Gastroesophageal sphincter (tissue), 4 donors: Measurements from ENCODE around the gene NPIPB4. TPM values are rescaled to one million over a fixed set of nuclear protein-coding genes. Genes with fewer than 3 reads are reported as not detected.
"Not testable (repeated sequence)": the region's sequence is repeated elsewhere in the genome, so short reads cannot be mapped to it uniquely, and the experiment has no call there.

Experiments
- ATAC-seq: fragments of 150-250 bp; one replicate; pipeline ENCODE4 v1.9.1; 2016; ENCODE audit warnings: mild to moderate bottlenecking, moderate library complexity
- H3K27ac ChIP-seq, 4 donors: fragments of 200-600 bp; sonication (generic) in 3 of 4; 1 replicate in 3 of 4; 2 replicates in 1 of 4; pipeline ENCODE4 v1.5.1; 2016 to 2019
- H3K27me3 ChIP-seq: fragments of 200-600 bp; sonication (generic); one replicate; pipeline ENCODE4 v1.5.1; 2019
- H3K36me3 ChIP-seq, 2 donors: fragments of 200-600 bp; sonication (generic); one replicate each; pipeline ENCODE4 v1.5.1; 2019; ENCODE audit warnings: control low read depth in 1 of 2
- H3K4me1 ChIP-seq, 3 donors: fragments of 200-600 bp; sonication (generic); 1 replicate in 2 of 3; 2 replicates in 1 of 3; pipeline ENCODE4 v1.5.1; 2016 to 2019; ENCODE audit warnings: control low read depth in 2 of 3
- H3K4me3 ChIP-seq, 2 donors: fragments of 200-600 bp; sonication (generic); one replicate each; pipeline ENCODE4 v1.5.1; 2019; ENCODE audit warnings: mild to moderate bottlenecking in 1 of 2, moderate library complexity in 1 of 2
- H3K9me3 ChIP-seq, 3 donors: fragments of 200-600 bp; sonication (generic); one replicate each; pipeline ENCODE4 v1.5.1; 2017 to 2019; ENCODE audit warnings: control low read depth in 2 of 3
- POLR2A ChIP-seq, 2 donors: fragments of 450-650 bp; IDR thresholded peaks; one replicate each; pipeline ENCODE4 v1.6.1; 2017; ENCODE audit warnings: antibody characterized with exemption in 2 of 2, mild to moderate bottlenecking in 2 of 2, moderate library complexity in 1 of 2
- POLR2AphosphoS5 ChIP-seq: sonication (generic); formaldehyde crosslinking; IDR thresholded peaks from one replicate; pipeline ENCODE4 v1.6.1; 2017; ENCODE audit warnings: antibody characterized with exemption
- WGBS, 2 donors: methylation state at CpG; one replicate each; pipeline ENCODE4 v1.1.5; 2018; ENCODE audit warnings: low coverage in 1 of 2; 5-methylcytosine and 5-hydroxymethylcytosine counted together
- total RNA-seq, 4 donors: library from RNA; depleted of rRNA; stranded (reverse); fragments of >200 nt; gene quantifications; one replicate each; pipeline ENCODE4 v1.1.0, GENCODE V29; 2016
- TF ChIP-seq, protein P1 (sequence below), 4 experiments: fragments of 200-600 bp in 2 of 4; fragments of 450-650 bp in 2 of 4; sonication (generic) in 1 of 4; IDR thresholded peaks; one replicate each; pipeline ENCODE4 v1.5.1; 2017 to 2019; ENCODE audit warnings: antibody characterized with exemption in 4 of 4, mild to moderate bottlenecking in 2 of 4, moderate library complexity in 2 of 4

NPIPB4 gene
- total RNA-seq, 4 donors from 2014 or later: 2.6 to 98.7 (median 49.4) TPM

DNA sequence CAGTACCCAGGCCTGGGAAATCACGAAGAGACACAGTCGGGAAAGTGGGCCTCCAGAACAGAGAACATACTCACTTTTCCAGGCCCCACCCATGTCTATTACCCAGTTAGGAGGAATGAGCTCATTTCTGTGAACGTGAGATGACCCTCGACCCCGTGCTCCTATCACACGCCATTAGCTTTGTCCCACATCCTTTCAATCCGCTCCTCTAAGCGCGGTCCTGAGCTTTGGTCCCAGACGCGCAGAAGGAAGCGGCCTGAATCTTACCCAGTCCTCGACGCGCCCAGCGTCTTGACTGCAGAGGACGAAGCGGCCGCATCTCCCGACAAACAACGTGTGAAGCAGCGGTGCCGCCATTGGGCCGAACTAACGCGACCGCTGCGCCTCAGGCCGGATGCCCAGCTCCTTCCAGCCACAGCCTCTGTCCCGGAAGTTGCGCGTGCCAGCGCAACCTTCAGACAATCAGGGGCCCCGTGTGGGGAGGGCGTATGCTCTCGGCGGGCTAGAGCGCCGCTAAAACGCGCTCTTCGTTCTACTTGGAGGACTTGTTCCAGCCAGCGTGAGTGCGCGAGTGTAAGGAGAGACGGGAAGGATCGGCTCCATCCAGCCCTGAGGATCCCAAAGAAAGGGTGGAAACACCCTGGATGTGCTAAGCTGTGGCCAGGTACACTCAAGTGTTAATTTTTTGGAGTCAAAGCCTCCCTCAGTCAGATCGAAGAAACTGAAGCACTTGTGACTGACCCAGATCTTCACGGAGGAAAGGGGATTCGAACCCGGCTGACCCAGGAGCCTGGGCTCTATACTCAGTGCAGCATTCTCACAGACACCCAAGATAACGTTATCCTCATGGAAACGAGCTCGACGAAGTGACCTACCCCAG lies 37.3 kb downstream of the NPIPB4 start:
- Histone ChIP-seq H3K4me1 (peaks cover 0 to 14% (median 3%) of the 10 kb centered on the region in 3 donors), H3K4me3 (peak overlapping the region; percentile 55 to 61), H3K27ac (peak overlapping the region; percentile 34 to 79 (median 78)), H3K36me3 (peaks cover 0 to 17% of the 10 kb centered on the region in 2 donors)
- H3K27me3 ChIP-seq, H3K9me3 ChIP-seq: not testable (repeated sequence)
- peak; percentile 99 for ATAC-seq
- WGBS, 2 donors: 13 to 14% methylated on average over 3 to 9 of the region's 55 CpGs
- peak in 1 of 2 donors; percentile 18 for TF ChIP-seq POLR2A (IDR thresholded peaks at IDR 0.05)
- TF ChIP-seq POLR2AphosphoS5: peak; percentile 74

DNA sequence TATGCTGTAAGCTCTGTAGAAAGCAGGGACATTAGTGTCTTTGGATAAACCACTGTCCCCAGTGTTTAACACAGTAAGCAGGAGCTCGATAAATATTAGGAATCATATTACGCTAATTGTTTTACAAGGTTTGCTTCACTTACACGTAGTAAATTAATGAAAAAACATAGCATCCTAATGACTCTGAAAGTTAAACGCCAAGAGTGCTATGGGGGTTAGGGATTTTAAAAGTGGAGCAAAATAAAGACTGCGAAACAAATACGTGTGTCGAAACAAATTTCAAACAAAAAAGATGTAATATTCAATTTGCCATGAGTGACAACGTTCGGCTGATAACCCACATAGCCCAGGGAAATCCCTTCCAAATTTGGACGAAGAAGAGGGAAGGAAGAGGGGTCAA lies 37.9 kb downstream of the NPIPB4 start:
- 29 to 71% methylated on average over 5 to 10 of the region's 10 CpGs for WGBS, 2 donors
- Histone ChIP-seq H3K27ac (peak overlapping the region in 3 of 4 donors; percentile 76 to 79 (median 79)), H3K4me3 (peak overlapping the region; percentile 55 to 61), H3K36me3 (peaks cover 0 to 21% of the 10 kb centered on the region in 2 donors), H3K4me1 (peaks cover 0 to 14% (median 3%) of the 10 kb centered on the region in 3 donors)
- ATAC-seq, H3K9me3 ChIP-seq, H3K27me3 ChIP-seq: not testable (repeated sequence)

DNA sequence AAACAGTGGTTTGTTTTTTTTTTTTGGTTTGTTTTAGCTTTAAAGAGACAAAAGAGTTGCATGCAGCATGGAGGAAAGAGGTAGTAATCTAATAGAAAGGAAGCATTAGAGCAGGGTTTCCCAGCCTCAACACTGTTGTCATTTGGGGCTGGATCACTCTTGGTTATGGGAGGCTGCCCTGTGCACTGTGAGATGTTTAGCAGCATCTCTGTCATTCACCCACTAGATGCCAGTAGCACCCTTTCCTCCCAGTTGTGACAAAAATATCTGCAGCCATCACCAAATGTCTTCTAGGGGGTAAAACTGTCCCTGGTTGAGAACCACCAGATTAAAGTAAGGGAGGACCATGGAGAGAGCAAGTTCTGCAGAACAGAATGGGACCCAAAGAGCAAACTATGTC lies 40.5 kb downstream of the NPIPB4 start:
- Histone ChIP-seq H3K36me3 (peaks cover 0 to 44% of the 10 kb centered on the region in 2 donors), H3K4me1 (peaks cover 0 to 14% (median 3%) of the 10 kb centered on the region in 3 donors)
- not testable (repeated sequence) for H3K27ac ChIP-seq, H3K4me3 ChIP-seq, H3K9me3 ChIP-seq, ATAC-seq, H3K27me3 ChIP-seq

DNA sequence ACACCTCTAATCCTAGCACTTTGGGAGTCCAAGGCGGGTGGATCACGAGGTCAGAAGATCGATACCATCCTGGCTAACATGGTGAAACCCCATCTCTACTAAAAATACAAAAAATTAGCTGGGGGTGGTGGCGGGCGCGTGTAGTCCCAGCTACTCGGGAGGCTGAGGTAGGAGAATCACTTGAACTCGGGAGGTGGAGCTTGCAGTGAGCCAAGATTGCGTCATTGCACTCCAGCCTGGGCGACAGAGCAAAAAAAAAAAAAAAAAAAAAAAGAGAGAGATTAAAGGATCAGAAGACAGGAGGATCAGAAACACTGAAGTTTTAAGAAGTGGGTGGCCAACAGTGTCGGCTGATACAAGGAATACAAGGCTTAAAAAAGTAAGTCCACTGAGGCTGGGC lies 41.9 kb downstream of the NPIPB4 start:
- ATAC-seq: not testable (repeated sequence)
- peaks cover 0 to 56% of the 10 kb centered on the region in 2 donors for H3K36me3 ChIP-seq

DNA sequence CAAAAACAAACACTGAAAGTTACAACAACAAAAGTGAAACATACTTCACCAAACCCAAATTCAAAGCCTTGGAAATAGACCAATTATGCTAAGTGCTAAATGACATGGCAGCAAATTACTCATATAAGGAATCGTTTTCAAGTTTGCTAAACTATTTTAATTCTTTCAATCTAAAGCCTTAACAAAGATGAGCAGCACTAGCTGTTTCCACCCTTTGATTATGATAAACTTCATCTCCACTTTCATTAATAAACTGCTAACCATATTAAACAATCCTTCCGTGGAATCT lies 55.2 kb downstream of the NPIPB4 start:
- not testable (repeated sequence) for H3K27ac ChIP-seq, ATAC-seq, H3K9me3 ChIP-seq, H3K4me3 ChIP-seq, H3K4me1 ChIP-seq, H3K27me3 ChIP-seq
- WGBS, 2 donors: 40 to 50% methylated on average over 2 of the region's 2 CpGs
- peaks cover 0 to 16% of the 10 kb centered on the region in 2 donors for H3K36me3 ChIP-seq

More for the DNA sequence above, 41.9 kb downstream of the NPIPB4 start:
- not testable (repeated sequence) for H3K4me3 ChIP-seq, H3K27me3 ChIP-seq, H3K9me3 ChIP-seq, H3K27ac ChIP-seq
- H3K4me1 ChIP-seq: peaks cover 0 to 10% (median 3%) of the 10 kb centered on the region in 3 donors
- 73 to 83% methylated on average over 2 to 4 of the region's 11 CpGs for WGBS, 2 donors

DNA sequence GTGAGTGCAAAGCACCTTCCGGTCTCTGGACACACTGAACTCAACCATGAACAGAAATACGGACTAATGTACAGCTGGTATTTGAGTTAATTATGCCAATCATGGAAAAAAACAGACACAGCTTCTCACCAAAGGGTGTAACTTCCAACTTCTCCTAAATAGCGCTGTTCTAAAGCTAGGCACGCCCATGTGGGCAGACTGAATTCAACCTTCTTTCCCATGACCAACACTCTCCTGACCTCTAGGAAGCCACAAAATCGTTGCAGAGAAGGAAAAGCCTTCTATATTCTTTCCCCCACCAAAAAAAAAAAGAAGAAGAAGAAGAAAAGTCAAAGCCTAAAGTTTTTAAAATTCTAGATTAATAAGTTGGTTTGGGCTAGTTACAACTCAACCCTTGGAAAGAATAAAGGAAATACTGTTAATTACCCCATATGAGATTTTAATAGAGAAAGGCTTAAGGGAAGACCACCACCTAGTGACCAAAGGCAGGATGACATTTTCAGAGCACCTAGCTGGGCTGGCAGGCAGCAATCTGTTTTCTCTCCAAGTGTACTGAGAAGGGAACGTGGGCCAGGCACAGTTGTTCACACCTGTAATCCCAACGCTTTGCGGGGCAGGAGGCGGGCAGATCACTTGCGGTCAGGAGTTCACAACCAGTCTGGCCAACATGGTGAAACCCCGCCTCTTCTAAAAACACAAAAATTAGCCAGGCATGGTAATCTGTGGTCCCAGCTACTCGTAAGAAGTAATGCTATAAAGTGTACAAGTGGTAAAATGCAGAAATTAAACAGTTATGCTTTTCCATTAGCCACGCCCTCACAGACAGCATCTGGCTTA lies 55.8 kb downstream of the NPIPB4 start:
- not testable (repeated sequence) for H3K27me3 ChIP-seq, ATAC-seq, H3K27ac ChIP-seq, H3K4me3 ChIP-seq, H3K9me3 ChIP-seq, H3K4me1 ChIP-seq
- TF ChIP-seq, protein P1, sequence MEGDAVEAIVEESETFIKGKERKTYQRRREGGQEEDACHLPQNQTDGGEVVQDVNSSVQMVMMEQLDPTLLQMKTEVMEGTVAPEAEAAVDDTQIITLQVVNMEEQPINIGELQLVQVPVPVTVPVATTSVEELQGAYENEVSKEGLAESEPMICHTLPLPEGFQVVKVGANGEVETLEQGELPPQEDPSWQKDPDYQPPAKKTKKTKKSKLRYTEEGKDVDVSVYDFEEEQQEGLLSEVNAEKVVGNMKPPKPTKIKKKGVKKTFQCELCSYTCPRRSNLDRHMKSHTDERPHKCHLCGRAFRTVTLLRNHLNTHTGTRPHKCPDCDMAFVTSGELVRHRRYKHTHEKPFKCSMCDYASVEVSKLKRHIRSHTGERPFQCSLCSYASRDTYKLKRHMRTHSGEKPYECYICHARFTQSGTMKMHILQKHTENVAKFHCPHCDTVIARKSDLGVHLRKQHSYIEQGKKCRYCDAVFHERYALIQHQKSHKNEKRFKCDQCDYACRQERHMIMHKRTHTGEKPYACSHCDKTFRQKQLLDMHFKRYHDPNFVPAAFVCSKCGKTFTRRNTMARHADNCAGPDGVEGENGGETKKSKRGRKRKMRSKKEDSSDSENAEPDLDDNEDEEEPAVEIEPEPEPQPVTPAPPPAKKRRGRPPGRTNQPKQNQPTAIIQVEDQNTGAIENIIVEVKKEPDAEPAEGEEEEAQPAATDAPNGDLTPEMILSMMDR (IDR thresholded peaks at IDR 0.05): peak in 3 of 4 experiments; percentile 39 to 44 (median 42)
- H3K36me3 ChIP-seq: peaks cover 0 to 19% of the 10 kb centered on the region in 2 donors
- 39 to 64% methylated on average over 7 to 9 of the region's 13 CpGs for WGBS, 2 donors

DNA sequence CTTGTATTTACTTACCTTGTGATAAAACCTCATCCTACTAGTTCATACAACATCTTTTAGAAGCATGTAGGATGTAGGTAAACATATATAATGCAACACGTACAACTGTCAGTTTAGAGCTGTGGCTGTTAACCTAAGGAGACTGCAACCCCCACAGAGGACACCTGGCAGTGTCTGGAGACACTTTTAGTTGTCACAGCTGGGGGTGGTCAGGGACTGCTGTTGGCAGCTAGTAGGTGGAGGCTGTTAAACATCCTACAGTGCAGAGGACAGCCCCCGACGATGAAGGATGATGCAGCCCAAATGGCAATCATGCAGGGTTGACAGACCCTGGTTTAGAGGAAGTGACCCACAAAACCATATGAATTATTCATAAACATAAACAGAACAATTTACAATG lies 59.0 kb downstream of the NPIPB4 start:
- H3K9me3 ChIP-seq, H3K27ac ChIP-seq, ATAC-seq, H3K4me1 ChIP-seq, H3K4me3 ChIP-seq, H3K27me3 ChIP-seq: not testable (repeated sequence)
- peaks cover 0 to 19% of the 10 kb centered on the region in 2 donors for H3K36me3 ChIP-seq
- no CpG with 5 or more reads among the region's 3 CpGs for WGBS, 2 donors

DNA sequence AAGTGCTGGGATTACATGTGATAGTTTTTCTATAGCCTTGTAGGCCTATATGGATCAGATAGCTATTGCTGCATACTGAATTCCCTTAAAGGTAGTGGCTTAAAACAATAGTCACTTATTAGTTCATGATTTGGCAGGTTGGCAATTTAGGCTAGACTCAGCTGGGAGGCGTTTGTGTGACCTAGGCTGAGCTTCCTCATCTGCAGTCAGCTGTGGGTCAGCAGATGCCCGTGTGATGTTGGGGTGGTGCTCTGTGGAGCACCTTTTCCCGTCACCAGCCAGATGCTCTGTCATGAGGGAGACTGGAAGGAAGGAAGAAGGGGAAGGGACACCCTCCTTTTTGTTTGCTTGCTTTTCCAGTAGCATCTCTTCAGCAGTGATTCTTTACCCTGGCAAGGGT lies 64.2 kb downstream of the NPIPB4 start:
- H3K4me3 ChIP-seq, H3K27ac ChIP-seq, H3K4me1 ChIP-seq, H3K27me3 ChIP-seq, H3K9me3 ChIP-seq: not testable (repeated sequence)
- ATAC-seq: peak; percentile 50
- WGBS, 2 donors: no CpG with 5 or more reads among the region's 3 CpGs
- peaks cover 0 to 13% of the 10 kb centered on the region in 2 donors for H3K36me3 ChIP-seq

DNA sequence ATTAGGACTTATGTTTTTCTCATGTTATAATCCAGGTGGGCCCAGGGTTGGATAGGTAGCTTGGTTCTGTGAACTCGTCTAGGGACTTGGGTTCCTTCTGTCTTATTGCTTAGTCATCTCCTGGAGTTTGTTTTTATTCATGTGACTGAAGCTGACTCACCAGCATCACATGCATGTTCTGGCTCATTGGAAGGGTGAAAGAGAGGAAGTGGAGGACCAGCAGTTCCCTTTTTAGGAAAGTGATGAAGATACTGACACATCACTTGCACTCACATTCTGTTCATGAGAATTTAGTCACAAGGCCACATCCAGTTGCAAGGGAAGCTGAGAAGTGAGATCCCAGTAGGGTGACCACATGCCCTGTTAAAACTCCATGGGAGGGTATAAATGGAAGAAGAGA lies 67.0 kb downstream of the NPIPB4 start:
- not testable (repeated sequence) for H3K4me1 ChIP-seq, H3K36me3 ChIP-seq, H3K4me3 ChIP-seq, H3K9me3 ChIP-seq, H3K27me3 ChIP-seq, H3K27ac ChIP-seq
- peak; percentile 80 for ATAC-seq
- WGBS, 2 donors: no CpG with 5 or more reads among the region's 1 CpG
